ENCODE results near the gene SORBS1. TPM values are rescaled to one million over a fixed set of nuclear protein-coding genes. Genes with fewer than 3 reads are reported as not detected.

The SORBS1 gene
- total and polyA plus RNA-seq, 3 donors from 2014 or later = 34.4 to 46.6 (median 38.8) TPM

DNA sequence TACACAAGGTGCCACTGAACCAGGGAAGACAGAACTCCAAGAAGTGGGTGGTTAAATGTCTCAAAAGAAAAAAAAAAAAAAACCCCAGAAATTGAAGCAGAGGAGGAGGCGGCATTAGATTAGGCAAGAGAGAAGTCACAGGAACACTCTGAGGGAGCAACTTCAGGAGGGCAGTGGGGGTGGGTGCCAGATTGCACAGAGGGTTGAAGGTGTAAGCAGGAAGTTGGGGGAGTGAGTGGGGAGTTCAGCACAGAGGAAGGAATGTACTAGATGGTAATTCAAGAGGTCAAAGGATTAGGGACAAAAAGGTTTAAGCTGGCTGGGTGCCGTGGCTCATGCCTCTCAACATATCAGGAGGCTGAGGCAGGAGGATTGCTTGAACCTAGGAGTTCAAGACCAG is 160.4 kb downstream of the SORBS1 start:
- H3K36me3 ChIP-seq (ENCODE audit: low read depth, missing control alignments) = no peaks in the 10 kb centered on the region
- TF ChIP-seq POLR2A (IDR thresholded peaks at IDR 0.05) = no peak
- TF ChIP-seq, protein P1, sequence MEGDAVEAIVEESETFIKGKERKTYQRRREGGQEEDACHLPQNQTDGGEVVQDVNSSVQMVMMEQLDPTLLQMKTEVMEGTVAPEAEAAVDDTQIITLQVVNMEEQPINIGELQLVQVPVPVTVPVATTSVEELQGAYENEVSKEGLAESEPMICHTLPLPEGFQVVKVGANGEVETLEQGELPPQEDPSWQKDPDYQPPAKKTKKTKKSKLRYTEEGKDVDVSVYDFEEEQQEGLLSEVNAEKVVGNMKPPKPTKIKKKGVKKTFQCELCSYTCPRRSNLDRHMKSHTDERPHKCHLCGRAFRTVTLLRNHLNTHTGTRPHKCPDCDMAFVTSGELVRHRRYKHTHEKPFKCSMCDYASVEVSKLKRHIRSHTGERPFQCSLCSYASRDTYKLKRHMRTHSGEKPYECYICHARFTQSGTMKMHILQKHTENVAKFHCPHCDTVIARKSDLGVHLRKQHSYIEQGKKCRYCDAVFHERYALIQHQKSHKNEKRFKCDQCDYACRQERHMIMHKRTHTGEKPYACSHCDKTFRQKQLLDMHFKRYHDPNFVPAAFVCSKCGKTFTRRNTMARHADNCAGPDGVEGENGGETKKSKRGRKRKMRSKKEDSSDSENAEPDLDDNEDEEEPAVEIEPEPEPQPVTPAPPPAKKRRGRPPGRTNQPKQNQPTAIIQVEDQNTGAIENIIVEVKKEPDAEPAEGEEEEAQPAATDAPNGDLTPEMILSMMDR (IDR thresholded peaks at IDR 0.05) = no peak
- no peak overlapping the region for H3K4me3 ChIP-seq
- H3K27ac ChIP-seq = no peak overlapping the region
- no peak for DNase-seq
- 70 to 72% methylated on average over 2 of the region's 2 CpGs for WGBS, 2 donors
- peaks cover 3% of the 10 kb centered on the region for H3K4me1 ChIP-seq
- intact Hi-C loops (cut with DNase I; ENCODE audit: low total_unique reads) = no loop called here
- no peaks in the 10 kb centered on the region for H3K27me3 ChIP-seq
- H3K9me3 ChIP-seq = no peaks in the 10 kb centered on the region

DNA sequence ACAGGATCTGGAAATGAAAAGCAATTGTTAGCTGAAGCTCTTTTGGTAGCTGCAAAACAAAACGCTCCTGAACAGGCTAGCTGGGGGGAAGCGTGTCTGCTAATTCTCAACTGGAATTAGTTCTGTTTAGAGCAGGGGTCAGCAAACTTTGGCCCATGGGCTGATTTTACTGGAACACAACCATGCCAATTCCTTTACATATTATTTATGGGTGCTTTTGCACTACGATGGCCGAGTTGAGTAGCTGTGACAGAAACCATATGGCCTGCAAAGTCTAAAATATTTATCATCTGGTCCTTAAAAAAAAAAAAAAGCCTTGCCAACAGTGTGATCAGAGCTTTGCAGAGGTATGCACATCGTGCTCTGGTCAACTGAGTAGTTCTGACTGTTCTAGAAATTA is 162.0 kb downstream of the SORBS1 start:
- no peak for TF ChIP-seq POLR2A (IDR thresholded peaks at IDR 0.05)
- TF ChIP-seq, protein P1 (IDR thresholded peaks at IDR 0.05) = no peak
- Histone ChIP-seq H3K4me1 (peaks cover 3% of the 10 kb centered on the region), H3K27ac (no peak overlapping the region)

DNA sequence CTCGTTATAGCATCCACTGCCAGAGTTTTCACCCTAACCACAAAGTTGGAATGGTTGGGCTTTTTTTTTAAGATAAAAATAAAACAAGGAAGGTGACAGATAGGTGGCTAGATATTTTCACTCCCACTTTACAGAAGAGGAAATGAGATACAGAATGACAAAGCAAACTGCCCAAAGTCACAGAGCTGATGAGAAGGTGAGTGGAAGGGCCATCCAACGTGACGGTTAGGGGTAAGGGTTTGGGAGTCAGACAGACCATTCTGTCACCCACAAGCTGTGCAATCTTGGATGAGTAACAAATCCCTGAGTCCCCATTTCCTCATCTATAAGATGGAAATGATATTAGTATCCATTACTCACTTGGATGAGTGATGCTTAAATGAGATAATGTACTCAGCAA is 163.4 kb downstream of the SORBS1 start:
- H3K9me3 ChIP-seq = no peaks in the 10 kb centered on the region
- WGBS, 2 donors = 79 to 80% methylated on average over 3 of the region's 3 CpGs
- no peak for DNase-seq
- H3K27ac ChIP-seq = no peak overlapping the region
- H3K36me3 ChIP-seq (ENCODE audit: low read depth, missing control alignments) = no peaks in the 10 kb centered on the region
- peaks cover 3% of the 10 kb centered on the region for H3K4me1 ChIP-seq
- no peak for TF ChIP-seq POLR2A (IDR thresholded peaks at IDR 0.05)
- TF ChIP-seq, protein P1 (IDR thresholded peaks at IDR 0.05) = no peak
- no peak overlapping the region for H3K4me3 ChIP-seq
- intact Hi-C loops (cut with DNase I; ENCODE audit: low total_unique reads) = no loop called here
- H3K27me3 ChIP-seq = no peaks in the 10 kb centered on the region

More for the DNA sequence above, 162.0 kb downstream of the SORBS1 start:
- H3K36me3 ChIP-seq (ENCODE audit: low read depth, missing control alignments) = no peaks in the 10 kb centered on the region
- no peaks in the 10 kb centered on the region for H3K27me3 ChIP-seq
- no peak for DNase-seq
- intact Hi-C loops (cut with DNase I; ENCODE audit: low total_unique reads) = no loop called here
- 65 to 77% methylated on average over 5 of the region's 5 CpGs for WGBS, 2 donors
- no peaks in the 10 kb centered on the region for H3K9me3 ChIP-seq
- no peak overlapping the region for H3K4me3 ChIP-seq

DNA sequence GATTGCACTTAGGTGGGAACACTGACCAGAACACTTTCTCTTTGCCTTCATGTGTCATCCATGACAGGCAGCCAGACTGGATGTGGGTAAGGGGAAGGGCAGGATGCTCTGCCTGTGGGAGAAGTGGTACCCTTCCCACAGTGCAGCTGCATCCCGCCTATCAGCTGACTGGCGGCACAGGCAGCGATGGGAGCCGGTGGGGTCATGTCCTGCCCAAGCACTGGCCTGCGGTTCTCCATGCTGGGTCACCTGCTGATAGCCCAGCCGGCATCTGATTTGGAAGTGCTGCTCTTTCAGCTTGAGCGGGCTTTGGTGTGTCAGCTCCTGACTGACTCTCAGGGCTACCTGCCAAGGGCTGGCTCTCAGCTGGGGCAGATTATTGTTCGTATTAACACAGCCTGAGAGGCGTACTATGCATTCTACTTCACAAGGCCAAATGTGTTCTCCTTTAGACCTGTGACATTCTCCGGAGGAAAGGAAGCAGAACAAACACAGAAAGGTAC is 165.2 kb downstream of the SORBS1 start:
- no peaks in the 10 kb centered on the region for H3K36me3 ChIP-seq (ENCODE audit: low read depth, missing control alignments)
- H3K4me3 ChIP-seq = no peak overlapping the region
- no peak overlapping the region for H3K27ac ChIP-seq

More for the DNA sequence above, 165.2 kb downstream of the SORBS1 start:
- DNase-seq = no peak
- Histone ChIP-seq H3K4me1 (peaks cover 14% of the 10 kb centered on the region), H3K27me3 (no peaks in the 10 kb centered on the region), H3K9me3 (no peaks in the 10 kb centered on the region)
- WGBS, 2 donors = 96 to 98% methylated on average over 4 to 10 of the region's 10 CpGs
- intact Hi-C loops (cut with DNase I; ENCODE audit: low total_unique reads) = no loop called here
- no peak for TF ChIP-seq POLR2A (IDR thresholded peaks at IDR 0.05)
- TF ChIP-seq, protein P1 (IDR thresholded peaks at IDR 0.05) = no peak

Data from testis (tissue), 3 donors.